ENCODE results near the gene SCRN3.
"Not testable (repeated sequence)": the region's sequence is repeated elsewhere in the genome, so short reads cannot be mapped to it uniquely, and the experiment has no call there.

SCRN3 gene

GRCh38 chr2:174395284-174395968 lies at the start of gene SCRN3:
TSS of gene SCRN3 (plus strand) at chr2:174395730. CDS start at chr2:174398284, 2,554 bp downstream.
- DNase-seq: peak; percentile 79

GRCh38 chr2:174350018-174350417 lies 45.5 kb upstream of the SCRN3 start:
- no peak for DNase-seq

- no peak for DNase-seq
These were observed 44.8 kb upstream of the SCRN3 start for GRCh38 chr2:174350593-174351181.

- DNase-seq: no peak
These were observed 42.5 kb upstream of the SCRN3 start for GRCh38 chr2:174353004-174353403.

GRCh38 chr2:174356347-174356746 lies 39.2 kb upstream of the SCRN3 start:
- DNase-seq: no peak

- not testable (repeated sequence) for DNase-seq
These were observed 35.9 kb upstream of the SCRN3 start for GRCh38 chr2:174359663-174360062.

- no peak for DNase-seq
These were observed 32.6 kb upstream of the SCRN3 start for GRCh38 chr2:174362949-174363348.

- not testable (repeated sequence) for DNase-seq
These were observed 31.9 kb upstream of the SCRN3 start for GRCh38 chr2:174363492-174364225.

- DNase-seq: no peak
These were observed 30.9 kb upstream of the SCRN3 start for GRCh38 chr2:174364628-174365027.

- no peak for DNase-seq
These were observed 30.0 kb upstream of the SCRN3 start for GRCh38 chr2:174365571-174365970.

- DNase-seq: no peak
These were observed 26.8 kb upstream of the SCRN3 start for GRCh38 chr2:174368691-174369090.

GRCh38 chr2:174376967-174377366 lies 18.6 kb upstream of the SCRN3 start:
- no peak for DNase-seq

GRCh38 chr2:174383796-174384195 lies 11.7 kb upstream of the SCRN3 start:
- no peak for DNase-seq

GRCh38 chr2:174385201-174385600 lies 10.3 kb upstream of the SCRN3 start:
- DNase-seq: no peak

- DNase-seq: not testable (repeated sequence)
These were observed 6.8 kb upstream of the SCRN3 start for GRCh38 chr2:174388706-174389105.

- no peak for DNase-seq
These were observed 6.0 kb upstream of the SCRN3 start for GRCh38 chr2:174389542-174389941.

- not testable (repeated sequence) for DNase-seq
These were observed 5.2 kb upstream of the SCRN3 start for GRCh38 chr2:174390303-174390702.

GRCh38 chr2:174392706-174393105 lies 2.8 kb upstream of the SCRN3 start:
- DNase-seq: no peak

GRCh38 chr2:174395969-174396630 lies 570 bp downstream of the SCRN3 start:
- DNase-seq: no peak

GRCh38 chr2:174397773-174398172 lies 2.2 kb downstream of the SCRN3 start:
- DNase-seq: no peak

GRCh38 chr2:174399171-174399570 lies 3.6 kb downstream of the SCRN3 start:
- no peak for DNase-seq

- DNase-seq: no peak
These were observed 5.3 kb downstream of the SCRN3 start for GRCh38 chr2:174400853-174401252.

- no peak for DNase-seq
These were observed 8.1 kb downstream of the SCRN3 start for GRCh38 chr2:174403628-174404027.

All from activated CD8-positive, alpha-beta memory T cell treated with anti-CD3 and anti-CD28 coated beads, Interleukin-2, amount 50 U/mL, for 48 hours (primary cell).